Urinary bladder (tissue), 4 donors: Measurements from ENCODE around the gene GRAMD1A. TPM values are rescaled to one million over a fixed set of nuclear protein-coding genes. Genes with fewer than 3 reads are reported as not detected.
"Not testable (repeated sequence)": the region's sequence is repeated elsewhere in the genome, so short reads cannot be mapped to it uniquely, and the experiment has no call there.

Experiments
- DNase-seq: peaks from one replicate; pipeline ENCODE4 v3.0.0-alpha.2; 2015; ENCODE audit errors: extremely low spot score
- H3K27ac ChIP-seq: one replicate; pipeline ENCODE4 v1.5.1; 2013; ENCODE audit warnings: low read depth, mild to moderate bottlenecking, moderate library complexity
- H3K36me3 ChIP-seq: one replicate; pipeline ENCODE4 v1.6.1; 2013; ENCODE audit warnings: mild to moderate bottlenecking, moderate library complexity; ENCODE audit not compliant: insufficient read depth
- H3K4me1 ChIP-seq: one replicate; pipeline ENCODE4 v1.6.1; 2013; ENCODE audit warnings: mild to moderate bottlenecking, moderate library complexity; ENCODE audit not compliant: insufficient read depth
- H3K4me3 ChIP-seq: one replicate; pipeline ENCODE4 v1.5.1; 2013; ENCODE audit warnings: low read depth, low read length
- WGBS: extraction: QIAGEN DNeasy Blood & Tissue Kit; methylation state at CpG from one replicate; pipeline ENCODE4 v1.1.7; 2013; 5-methylcytosine and 5-hydroxymethylcytosine counted together
- polyA plus RNA-seq: library from polyadenylated mRNA; stranded (reverse); fragments of 200-250 nt; gene quantifications from one replicate; pipeline ENCODE4 v1.2.3, GENCODE V29; 2013
- total RNA-seq: library from RNA; depleted of rRNA; stranded (reverse); fragments of >200 nt; gene quantifications from one replicate; pipeline ENCODE4 v1.2.3, GENCODE V29; 2014
- donor health status: healthy with polysubstance abuse.
- donor health status: healthy.

Gene GRAMD1A
- total and polyA plus RNA-seq, 2 donors, result 34.2 to 74.0 TPM

DNA sequence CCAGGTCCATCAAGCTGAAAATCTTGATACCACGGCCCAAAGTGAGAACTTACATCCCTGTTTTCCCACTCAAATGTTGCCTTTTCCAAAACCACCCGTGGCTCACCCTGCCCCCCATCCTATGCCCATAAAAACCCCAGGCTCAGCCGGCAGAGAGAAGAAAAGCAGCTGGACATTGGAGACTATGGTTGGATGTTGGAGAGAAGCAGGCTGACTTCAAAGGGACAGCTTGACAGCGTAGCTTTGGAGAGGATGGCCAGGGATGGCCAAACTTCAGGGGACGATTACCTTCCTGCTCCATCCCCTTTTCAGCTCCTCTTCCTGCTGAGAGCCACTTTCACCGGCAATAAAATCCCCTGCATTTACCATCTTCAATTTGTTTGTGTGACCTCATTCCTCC, 32.6 kb upstream of the GRAMD1A start:
- no peak for DNase-seq
- WGBS, result 84% methylated on average over 6 of the region's 6 CpGs
- H3K27ac ChIP-seq, result no peak overlapping the region
- H3K4me1 ChIP-seq, result no peaks in the 10 kb centered on the region
- no peaks in the 10 kb centered on the region for H3K36me3 ChIP-seq
- H3K4me3 ChIP-seq, result no peak overlapping the region

DNA sequence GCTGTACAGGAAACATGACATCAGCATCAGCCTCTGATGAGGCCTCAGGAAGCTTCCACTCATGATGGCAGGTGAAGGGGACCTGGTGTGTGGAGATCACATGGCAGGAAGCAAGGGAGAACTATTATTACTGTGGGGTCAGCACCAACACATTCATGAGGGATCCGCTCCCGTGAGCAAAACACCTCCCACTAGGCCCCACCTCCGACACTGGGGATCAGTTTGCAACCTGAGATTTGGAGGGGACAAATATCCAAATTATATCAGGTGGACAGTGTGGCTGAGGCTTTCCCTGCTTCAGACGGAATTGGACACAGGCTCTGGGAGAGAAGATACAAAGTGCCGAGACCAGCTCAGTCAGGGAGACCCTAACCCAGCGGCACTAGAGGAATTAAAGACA, 30.4 kb upstream of the GRAMD1A start:
- Histone ChIP-seq H3K27ac (no peak overlapping the region), H3K36me3 (no peaks in the 10 kb centered on the region), H3K4me3 (no peak overlapping the region), H3K4me1 (no peaks in the 10 kb centered on the region)
- WGBS, result 86% methylated on average over 6 of the region's 6 CpGs
- DNase-seq, result no peak

DNA sequence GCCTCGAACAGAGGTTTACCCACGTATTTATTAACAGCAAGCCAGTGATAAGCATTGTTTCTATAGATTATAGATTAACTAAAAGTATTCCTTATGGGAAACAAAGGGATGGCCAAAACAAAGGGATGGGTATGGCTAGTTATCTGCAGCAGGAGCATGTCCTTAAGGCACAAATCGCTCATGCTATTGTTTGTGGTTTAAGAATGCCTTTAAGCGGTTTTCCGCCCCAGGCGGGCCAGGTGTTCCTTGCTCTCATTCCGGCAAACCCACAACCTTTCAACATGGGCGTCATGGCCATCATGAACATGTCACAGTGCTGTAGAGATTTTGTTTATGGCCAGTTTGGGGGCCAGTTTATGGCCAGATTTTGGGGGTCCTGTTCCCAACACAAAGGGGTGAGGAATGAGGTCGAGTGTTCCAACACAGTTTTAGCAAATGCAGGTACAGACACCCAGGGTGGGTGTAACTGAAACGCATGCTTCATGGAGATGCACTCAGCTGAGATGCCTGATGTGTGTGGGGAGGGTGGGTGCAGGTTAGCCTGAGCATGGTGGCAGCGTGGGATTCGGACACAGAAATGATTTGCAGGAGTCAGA, 29.8 kb upstream of the GRAMD1A start:
- WGBS, result 88% methylated on average over 12 of the region's 12 CpGs
- H3K4me3 ChIP-seq, result not testable (repeated sequence)

DNA sequence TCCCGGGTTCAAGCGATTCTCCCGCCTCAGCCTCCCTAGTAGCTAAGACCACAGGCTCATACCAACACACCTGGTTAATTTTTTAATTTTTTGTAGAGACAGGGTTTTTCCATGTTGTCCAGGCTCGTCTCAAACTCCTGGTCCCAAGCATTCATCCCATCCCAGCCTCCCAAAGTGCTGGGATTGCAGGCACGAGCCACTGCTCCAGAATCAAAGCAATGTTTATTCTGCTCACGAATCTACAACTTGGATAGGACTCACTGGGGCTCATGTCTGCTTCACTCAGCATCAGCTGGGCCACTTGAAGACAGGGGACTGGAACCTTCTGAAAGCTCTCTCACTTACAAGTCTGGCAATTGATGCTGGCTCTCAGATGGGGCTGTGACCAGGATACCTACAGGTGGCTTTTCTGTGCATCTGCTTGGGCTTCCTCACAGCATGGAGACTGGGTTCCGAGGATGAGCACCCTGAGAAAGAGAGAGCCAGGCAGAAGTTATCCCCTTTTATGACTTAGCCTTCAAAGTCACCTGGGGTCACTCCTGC, 27.9 kb upstream of the GRAMD1A start:
- no peak overlapping the region for H3K4me3 ChIP-seq
- H3K27ac ChIP-seq, result no peak overlapping the region
- H3K4me1 ChIP-seq, result no peaks in the 10 kb centered on the region
- no peaks in the 10 kb centered on the region for H3K36me3 ChIP-seq
- 78% methylated on average over 7 of the region's 7 CpGs for WGBS
- no peak for DNase-seq

More for the DNA sequence above, 29.8 kb upstream of the GRAMD1A start:
- not testable (repeated sequence) for DNase-seq, H3K4me1 ChIP-seq, H3K27ac ChIP-seq, H3K36me3 ChIP-seq

DNA sequence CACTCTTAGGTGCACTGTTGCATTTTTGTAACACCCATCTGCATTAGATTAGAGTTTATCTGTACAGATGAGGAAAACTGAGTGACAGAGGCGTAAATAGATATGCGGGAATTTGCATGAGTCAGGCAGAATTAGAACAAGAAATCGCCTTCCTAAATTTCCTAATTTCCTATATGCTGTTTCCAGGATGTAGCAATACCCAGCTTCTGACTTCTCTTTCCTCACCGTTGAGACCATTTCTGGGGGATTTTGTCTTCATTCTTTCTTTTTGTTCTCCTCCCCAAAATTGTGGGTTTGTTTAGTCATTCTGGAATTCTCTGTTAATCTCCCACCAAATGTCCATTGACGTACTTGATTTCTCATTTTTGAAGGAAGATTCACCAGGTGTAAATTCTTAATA, 25.5 kb upstream of the GRAMD1A start:
- H3K4me3 ChIP-seq, result no peak overlapping the region
- H3K4me1 ChIP-seq, result no peaks in the 10 kb centered on the region
- no peak for DNase-seq
- 70% methylated on average over 5 of the region's 5 CpGs for WGBS
- no peak overlapping the region for H3K27ac ChIP-seq
- H3K36me3 ChIP-seq, result no peaks in the 10 kb centered on the region

DNA sequence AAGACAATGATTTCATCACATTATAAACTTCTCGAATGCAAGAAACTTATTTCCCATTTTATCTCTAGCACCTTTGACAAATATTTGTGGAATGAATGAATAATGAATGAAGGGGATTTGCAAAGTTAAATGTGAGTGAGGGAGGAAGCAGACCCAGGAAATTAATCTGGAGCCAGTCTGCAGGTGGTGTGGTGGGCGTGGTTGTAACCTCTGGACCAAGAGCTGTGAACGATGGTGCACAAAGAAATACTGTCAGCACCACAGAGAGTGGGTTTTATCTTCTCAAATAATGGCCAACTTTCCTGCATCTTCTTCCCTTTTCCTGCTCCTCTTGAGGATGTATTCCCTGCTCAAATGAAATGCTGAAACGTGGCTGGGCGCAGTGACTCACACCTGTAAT, 25.1 kb upstream of the GRAMD1A start:
- no peak overlapping the region for H3K4me3 ChIP-seq
- no peaks in the 10 kb centered on the region for H3K36me3 ChIP-seq
- no peak for DNase-seq
- WGBS, result 66% methylated on average over 5 of the region's 5 CpGs
- H3K4me1 ChIP-seq, result no peaks in the 10 kb centered on the region
- no peak overlapping the region for H3K27ac ChIP-seq

DNA sequence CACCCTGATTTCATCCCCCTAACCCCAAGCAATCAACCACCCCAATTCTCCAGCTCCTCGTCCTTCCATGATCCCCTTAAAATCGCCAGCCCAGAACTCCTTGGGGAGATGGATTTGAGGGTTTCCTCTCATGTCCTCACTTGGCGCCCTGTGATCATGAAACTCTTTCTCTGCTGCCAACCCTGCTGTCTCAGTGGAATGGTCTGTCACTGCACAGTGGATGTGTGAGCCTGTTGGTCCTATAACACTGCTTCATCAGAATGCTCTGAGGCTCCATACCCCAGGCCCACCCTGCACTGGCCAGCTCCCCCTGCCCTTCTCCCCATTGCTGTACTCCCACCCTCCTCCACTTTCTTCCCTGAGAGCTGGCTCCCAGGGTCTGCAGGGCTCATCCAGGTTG, 23.5 kb upstream of the GRAMD1A start:
- WGBS, result 88% methylated on average over 3 of the region's 3 CpGs
- DNase-seq, result no peak

DNA sequence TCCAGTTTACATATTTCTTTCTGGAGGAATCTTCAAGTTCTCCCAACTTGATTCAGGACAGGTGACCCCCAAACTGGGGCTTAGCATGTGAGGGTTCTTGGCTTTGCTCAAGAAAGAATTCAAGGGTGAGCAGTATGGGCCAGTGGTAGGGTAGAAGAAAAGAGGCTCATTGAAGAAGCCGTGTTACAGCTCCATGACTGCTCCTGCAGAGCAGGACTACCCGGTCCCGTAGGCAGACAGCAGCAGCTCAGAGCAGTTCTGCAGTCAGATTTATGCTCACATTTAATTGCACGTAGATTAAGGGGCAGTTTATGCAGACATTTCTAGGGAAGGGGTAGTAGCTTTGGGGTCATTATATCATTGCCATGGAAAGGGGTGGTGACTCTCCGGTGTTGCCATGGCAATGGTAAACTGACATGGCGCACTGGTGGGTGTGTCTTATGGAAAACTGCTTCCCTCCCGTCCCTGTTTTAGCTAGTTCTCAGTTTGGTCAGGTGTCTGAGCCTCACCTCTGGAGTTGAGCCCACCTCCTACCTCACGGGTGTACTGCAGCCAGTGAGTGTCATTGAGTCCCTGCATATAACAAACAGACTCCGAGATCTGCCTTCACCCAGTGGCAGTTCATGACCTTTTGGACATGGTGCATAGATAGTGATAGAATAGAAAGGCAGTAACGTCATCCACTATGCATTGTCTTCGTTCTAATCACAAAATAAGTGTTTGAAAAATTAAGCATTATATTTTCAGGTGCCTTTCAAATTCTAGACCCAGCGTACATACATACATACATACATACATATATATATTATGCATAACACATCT, 20.1 kb upstream of the GRAMD1A start:
- Histone ChIP-seq H3K4me3 (no peak overlapping the region), H3K4me1 (no peaks in the 10 kb centered on the region), H3K36me3 (no peaks in the 10 kb centered on the region), H3K27ac (no peak overlapping the region)
- WGBS, result 79% methylated on average over 12 of the region's 12 CpGs
- DNase-seq, result no peak

More for the DNA sequence above, 23.5 kb upstream of the GRAMD1A start:
- no peaks in the 10 kb centered on the region for H3K36me3 ChIP-seq
- H3K4me3 ChIP-seq, result no peak overlapping the region
- no peak overlapping the region for H3K27ac ChIP-seq
- H3K4me1 ChIP-seq, result no peaks in the 10 kb centered on the region

DNA sequence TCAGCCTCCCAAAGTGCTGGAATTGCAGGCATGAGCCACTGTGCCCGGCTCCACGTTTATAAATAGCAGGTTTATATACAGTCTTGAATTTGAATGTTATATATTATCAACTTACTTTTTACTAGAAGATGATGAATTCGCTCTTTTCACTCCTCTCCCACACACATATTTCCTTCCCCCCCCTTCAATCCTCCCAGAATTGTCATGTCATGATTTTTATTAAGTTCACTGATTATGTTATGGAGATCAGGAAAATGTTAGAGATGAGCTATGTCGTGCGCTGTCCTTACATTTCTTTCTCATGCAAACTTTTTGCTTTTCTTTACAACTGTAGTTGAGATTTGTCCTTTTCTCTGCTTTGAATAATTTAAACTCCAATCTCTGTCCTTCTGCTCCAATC, 17.8 kb upstream of the GRAMD1A start:
- 56% methylated on average over 5 of the region's 5 CpGs for WGBS
- H3K27ac ChIP-seq, result no peak overlapping the region

DNA sequence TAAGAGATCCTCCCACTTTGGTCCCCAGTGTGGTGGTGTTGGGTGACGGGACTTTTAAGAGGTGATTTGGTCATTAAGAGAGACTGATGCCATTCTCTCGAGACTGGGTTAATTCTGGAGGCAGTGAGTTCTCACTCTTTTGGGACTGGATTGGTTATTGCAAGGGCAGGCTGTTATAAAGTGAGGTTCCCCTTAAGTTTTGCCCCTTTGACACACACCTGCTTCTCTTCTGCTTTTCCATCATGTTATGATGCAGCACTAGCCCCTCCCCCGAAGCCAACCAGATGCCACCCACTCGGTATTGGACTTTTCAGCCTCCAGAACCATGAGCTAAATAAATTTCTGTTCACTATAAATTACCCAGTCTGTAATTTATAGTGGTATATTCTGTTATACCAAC, 16.3 kb upstream of the GRAMD1A start:
- Histone ChIP-seq H3K36me3 (no peaks in the 10 kb centered on the region), H3K27ac (no peak overlapping the region), H3K4me3 (no peak overlapping the region), H3K4me1 (no peaks in the 10 kb centered on the region)
- DNase-seq, result no peak
- 78% methylated on average over 4 of the region's 4 CpGs for WGBS

More for the DNA sequence above, 17.8 kb upstream of the GRAMD1A start:
- DNase-seq, result no peak
- Histone ChIP-seq H3K36me3 (no peaks in the 10 kb centered on the region), H3K4me1 (no peaks in the 10 kb centered on the region), H3K4me3 (no peak overlapping the region)

DNA sequence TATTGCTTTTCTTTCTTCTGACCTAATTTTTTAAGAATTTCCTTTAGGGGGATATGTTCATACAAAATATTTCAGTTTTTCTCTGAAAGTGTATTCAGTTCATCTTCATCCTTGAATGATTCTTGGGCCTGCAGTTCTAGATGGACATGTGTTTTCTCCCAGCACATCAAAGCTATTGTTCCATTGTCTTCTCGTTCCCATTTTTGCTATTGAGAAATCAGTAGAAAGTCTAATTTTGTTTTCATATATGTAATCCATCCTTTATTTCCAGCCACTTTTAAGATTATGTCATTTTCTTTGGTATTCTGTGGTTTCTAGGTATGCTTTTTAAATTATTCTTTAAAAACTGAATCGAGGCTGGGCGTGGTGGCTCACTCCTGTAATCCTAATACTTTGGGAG, 15.8 kb upstream of the GRAMD1A start:
- H3K36me3 ChIP-seq, result no peaks in the 10 kb centered on the region
- H3K27ac ChIP-seq, result no peak overlapping the region
- no peaks in the 10 kb centered on the region for H3K4me1 ChIP-seq
- DNase-seq, result no peak
- H3K4me3 ChIP-seq, result no peak overlapping the region
- 88% methylated on average over 3 of the region's 3 CpGs for WGBS

DNA sequence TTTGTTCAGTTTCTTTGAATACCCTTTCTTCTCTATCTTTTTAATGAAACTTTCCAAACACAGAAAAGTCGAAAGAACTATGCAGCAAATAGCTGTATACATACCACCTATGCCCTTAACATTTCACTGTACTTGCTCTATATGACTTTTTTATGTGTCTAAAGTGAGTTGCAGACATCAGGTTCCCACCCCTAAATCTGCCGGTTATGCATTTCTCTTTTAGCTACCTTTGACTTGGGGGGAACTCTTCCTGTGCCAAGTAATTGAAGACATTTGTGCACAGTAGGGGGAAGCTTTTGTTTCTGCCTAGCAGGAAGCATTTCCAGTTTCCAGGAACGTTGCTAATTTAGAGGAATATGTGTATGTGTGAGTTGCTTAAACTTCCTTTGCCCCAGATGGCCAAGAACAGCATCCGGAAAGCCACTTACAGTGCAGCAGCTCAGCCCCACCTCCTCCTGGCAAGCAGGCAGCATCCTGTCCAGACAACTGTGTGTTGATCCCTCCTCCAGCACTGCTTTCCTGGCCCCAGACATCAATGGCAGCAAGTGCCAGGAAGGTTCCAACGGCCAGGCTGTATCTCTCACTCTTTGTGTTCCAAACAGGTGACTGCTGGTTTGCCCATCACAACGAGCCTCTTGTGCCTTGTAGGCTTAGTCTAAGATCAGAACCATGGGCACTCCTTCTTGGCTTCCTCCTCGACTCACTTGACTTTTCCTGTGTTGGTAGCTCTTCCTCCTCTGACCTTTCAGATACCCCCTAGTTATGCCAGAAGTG, 14.7 kb upstream of the GRAMD1A start:
- DNase-seq, result no peak

DNA sequence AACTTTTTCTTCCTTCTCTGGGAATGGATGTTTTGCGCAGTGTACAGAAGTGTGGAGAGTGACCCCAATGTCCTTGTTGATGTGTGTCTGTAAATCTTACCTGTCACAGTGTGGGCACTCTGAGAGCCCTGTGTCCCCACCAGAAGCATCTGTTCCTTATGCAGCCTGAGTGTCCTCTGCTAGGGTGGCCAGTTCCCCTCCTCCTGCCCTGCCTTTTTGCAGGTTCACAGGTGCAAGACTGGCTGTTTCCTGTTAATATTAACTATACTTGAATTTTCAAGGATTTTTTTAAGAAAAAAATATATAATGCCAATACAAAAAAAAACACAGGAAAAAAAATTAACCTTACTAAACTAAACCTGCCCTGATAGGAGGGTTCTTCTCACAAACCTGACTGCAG, 12.0 kb upstream of the GRAMD1A start:
- H3K36me3 ChIP-seq, result no peaks in the 10 kb centered on the region
- DNase-seq, result no peak

More for the DNA sequence above, 14.7 kb upstream of the GRAMD1A start:
- H3K4me1 ChIP-seq, result no peaks in the 10 kb centered on the region
- H3K36me3 ChIP-seq, result no peaks in the 10 kb centered on the region
- no peak overlapping the region for H3K27ac ChIP-seq
- 19% methylated on average over 7 of the region's 7 CpGs for WGBS
- H3K4me3 ChIP-seq, result no peak overlapping the region

More for the DNA sequence above, 12.0 kb upstream of the GRAMD1A start:
- H3K4me1 ChIP-seq, result no peaks in the 10 kb centered on the region
- no peak overlapping the region for H3K27ac ChIP-seq
- WGBS, result 100% methylated on average over 1 of the region's 1 CpG
- no peak overlapping the region for H3K4me3 ChIP-seq
